Ramos (cell line): ENCODE results near the gene CNTNAP4.

Experiments used
- in situ Hi-C: fragments of 300-500 bp; cut with MboI; formaldehyde crosslinking; loops from one replicate; pipeline ENCODE4 v1.14.3; 2022; ENCODE audit warnings: low sequenced_read_pairs; ENCODE audit not compliant: unreplicated experiment

CNTNAP4 gene

GRCh38 chr16:76276745-76277438, at the start of gene CNTNAP4:
TSS of gene CNTNAP4 (plus strand) at chr16:76277401. CDS start at chr16:76277663, 262 bp downstream.
- in situ Hi-C loops: no loop called here

GRCh38 chr16:76228546-76229146, 48.6 kb upstream of the CNTNAP4 start:
- in situ Hi-C loops: no loop called here

DNA sequence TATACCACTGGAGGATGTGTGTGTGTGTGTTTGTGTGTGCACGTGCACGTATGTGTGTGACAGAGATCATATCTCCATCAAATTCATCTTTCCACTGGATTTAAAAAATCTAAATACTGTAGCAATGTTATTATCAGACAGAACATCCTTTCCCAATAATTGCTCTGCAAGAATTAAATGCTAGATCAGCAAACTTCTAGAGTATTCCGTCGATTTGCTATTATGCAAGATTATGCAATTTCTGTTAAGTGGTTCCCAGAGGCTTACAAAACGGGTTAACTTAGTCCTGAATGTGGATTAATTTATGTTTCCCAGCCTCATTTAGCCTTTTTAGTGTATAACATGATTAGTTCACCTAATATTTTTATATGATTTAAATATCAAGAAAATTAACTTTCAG, 44.5 kb upstream of the CNTNAP4 start:
- in situ Hi-C loops: no loop called here

GRCh38 chr16:76235025-76235424, 42.2 kb upstream of the CNTNAP4 start:
- in situ Hi-C loops: no loop called here

GRCh38 chr16:76235426-76235825, 41.8 kb upstream of the CNTNAP4 start:
- in situ Hi-C loops: no loop called here

- in situ Hi-C loops: no loop called here
Observed at GRCh38 chr16:76237471-76237870, 39.7 kb upstream of the CNTNAP4 start.

- in situ Hi-C loops: no loop called here
Observed at GRCh38 chr16:76241755-76242154, 35.4 kb upstream of the CNTNAP4 start.

GRCh38 chr16:76243620-76244019, 33.6 kb upstream of the CNTNAP4 start:
- in situ Hi-C loops: no loop called here

DNA sequence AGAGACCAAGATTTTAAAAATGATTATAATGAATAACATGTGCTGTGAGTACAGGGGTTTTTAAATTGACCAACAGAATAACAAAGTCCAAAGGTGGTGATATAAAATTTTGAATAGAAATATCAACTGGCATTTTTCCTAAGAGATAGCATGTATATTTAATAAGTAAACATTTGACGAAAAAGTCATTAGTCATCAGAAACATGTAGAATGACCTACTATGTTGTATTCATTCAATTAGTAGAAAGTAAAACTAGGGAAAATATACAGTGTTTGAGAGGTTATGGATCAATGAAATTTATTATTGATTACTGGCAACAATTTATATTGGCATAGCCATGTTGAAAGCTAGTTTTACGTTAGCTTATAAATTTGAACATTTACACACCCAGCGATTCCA, 30.6 kb upstream of the CNTNAP4 start:
- in situ Hi-C loops: no loop called here

- in situ Hi-C loops: no loop called here
Observed at GRCh38 chr16:76265434-76266045, 11.7 kb upstream of the CNTNAP4 start.

GRCh38 chr16:76268824-76269223, 8.4 kb upstream of the CNTNAP4 start:
- in situ Hi-C loops: no loop called here

GRCh38 chr16:76277460-76278030, 344 bp downstream of the CNTNAP4 start:
- in situ Hi-C loops: no loop called here

DNA sequence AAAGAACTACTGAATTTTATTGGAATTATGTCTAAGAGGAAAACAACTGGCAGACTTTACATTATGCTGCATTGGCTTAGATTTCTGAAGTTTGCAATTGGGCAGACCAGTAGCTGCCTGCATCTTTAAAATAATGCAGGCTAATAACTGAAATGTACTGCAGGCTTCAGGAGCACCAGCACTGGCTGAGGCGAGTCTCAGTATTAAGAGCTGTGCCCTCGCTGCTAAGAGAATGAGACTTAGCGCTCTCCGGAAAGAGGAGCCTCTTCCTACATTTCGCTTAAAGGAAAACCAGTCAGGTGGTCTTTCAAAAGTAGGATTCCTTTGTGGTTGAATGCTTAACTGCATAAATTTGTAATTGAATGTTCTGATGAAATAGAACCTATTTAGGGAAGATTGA, 885 bp downstream of the CNTNAP4 start:
- in situ Hi-C loops: no loop called here

GRCh38 chr16:76278980-76279379, 1.8 kb downstream of the CNTNAP4 start:
- in situ Hi-C loops: no loop called here

DNA sequence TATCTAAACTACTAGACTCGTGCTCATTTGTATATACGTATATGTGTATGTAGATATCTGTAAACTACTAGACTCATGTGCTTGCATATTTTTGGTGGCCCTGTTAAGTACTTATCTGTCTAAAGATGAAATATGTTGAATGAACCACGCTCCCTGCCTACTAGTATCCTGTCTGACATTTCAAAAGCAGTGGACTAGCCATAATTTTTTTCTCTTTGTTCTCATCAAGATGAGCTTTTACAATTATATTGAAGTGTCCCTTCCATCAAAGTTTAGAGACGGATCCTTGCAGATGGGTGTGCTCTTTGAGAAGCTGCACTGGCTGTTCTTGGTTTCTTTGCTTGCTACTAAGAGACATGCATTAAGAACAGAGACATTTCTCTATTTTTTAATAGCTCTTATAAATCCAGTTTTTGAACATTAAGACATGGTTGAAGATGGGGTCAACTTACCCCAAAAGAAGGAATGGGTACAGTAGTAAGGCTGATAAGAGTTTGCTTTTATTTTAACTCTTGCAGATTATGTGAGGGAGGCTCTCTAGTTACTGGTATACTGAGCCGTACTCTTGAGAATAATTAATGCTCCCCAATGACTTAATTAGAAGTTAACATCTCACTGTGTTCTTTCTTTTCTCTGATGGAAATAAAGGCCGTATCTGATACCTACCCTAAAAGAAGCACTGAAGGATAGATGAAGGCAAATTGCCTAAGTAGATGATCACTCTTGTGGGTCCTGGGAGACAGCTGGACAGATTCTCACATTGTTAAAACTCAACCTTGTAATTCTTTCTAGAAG, 3.4 kb downstream of the CNTNAP4 start:
- in situ Hi-C loops: no loop called here

DNA sequence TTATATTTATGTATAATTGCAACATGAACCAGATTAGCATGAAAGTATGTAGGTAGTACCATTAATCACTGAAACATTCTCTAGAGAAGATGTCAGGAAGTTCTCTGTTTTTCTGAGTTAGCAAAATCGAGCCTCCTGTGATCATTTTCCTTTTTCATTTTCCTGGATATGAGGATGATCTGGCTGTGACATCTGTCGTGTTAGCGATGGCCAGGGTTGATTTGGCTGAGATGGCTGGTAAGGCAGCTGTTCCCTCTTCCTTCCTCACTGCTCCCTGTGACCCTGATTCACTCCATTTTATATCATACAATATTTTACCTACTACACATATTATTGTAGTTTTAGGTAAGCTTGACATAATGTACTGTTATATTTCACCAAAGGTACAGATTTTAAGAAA, 10.3 kb downstream of the CNTNAP4 start:
- in situ Hi-C loops: no loop called here

- in situ Hi-C loops: no loop called here
Observed at GRCh38 chr16:76292218-76292617, 15.0 kb downstream of the CNTNAP4 start.

DNA sequence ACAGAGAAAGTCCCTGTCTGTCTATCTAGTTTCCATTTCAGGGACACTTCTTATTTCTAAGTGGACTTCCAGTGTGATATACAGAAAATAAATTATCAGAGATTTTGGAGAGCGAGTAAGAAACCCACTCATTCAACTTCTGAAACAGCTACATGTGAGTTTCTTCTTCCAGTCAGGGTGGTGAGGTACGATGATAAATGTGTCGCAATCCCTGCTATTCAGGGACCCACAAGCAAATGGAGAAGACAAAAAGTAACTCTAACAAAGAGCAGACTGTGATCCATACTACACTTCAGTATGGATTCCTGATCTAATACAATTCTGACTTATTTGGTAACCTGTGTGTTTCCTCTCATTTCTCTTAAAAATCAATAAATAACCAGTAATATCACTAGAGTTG, 16.8 kb downstream of the CNTNAP4 start:
- in situ Hi-C loops: no loop called here

DNA sequence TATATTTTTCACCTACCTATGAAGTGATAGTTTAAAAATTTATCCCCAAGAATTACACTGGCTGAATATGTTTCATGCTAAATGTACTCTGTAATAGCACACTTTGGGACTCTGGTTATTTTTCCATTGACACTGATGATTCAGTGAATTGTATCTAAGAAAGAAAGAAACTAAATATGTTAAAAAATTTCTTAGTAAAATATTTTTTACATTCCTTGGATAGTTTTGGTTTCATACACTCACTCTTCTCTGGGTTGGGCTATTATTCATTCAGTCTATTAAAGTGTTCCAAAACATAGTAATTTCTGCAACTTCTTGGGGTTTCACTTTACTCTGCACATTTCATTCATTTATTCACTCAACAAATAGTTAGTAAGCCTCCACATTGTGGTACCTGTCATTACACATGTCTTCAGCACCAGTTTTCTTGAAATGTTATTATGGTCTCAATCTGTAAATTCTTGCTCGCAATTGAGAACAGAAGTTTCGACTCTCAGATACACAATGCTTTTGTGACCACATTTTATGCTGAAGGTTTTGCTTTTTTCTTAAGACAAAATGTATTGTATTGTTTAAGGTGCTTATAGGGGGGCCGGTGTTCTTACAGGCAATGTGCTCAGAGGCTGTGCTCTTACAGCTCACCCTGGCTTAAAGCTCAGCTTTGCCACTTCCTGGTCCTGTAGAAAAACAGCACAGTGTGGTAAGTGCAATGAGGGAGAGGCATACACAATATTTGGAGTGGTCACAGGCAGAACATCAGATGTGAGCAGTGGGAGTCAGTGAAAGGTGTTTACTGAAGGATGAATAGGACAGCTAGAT, 17.4 kb downstream of the CNTNAP4 start:
- in situ Hi-C loops: no loop called here

- in situ Hi-C loops: no loop called here
Observed at GRCh38 chr16:76297941-76298340, 20.7 kb downstream of the CNTNAP4 start.
